ENCODE measurements around the gene LARP4B. TPM values are rescaled to one million over a fixed set of nuclear protein-coding genes. Genes with fewer than 3 reads are reported as not detected.

The LARP4B gene
- total RNA-seq, 4 donors from 2014 or later: 17.4 to 76.8 (median 32.2) TPM

GRCh38 chr10:878895-879294 is 52.6 kb downstream of the LARP4B start:
- TF ChIP-seq, protein P1, sequence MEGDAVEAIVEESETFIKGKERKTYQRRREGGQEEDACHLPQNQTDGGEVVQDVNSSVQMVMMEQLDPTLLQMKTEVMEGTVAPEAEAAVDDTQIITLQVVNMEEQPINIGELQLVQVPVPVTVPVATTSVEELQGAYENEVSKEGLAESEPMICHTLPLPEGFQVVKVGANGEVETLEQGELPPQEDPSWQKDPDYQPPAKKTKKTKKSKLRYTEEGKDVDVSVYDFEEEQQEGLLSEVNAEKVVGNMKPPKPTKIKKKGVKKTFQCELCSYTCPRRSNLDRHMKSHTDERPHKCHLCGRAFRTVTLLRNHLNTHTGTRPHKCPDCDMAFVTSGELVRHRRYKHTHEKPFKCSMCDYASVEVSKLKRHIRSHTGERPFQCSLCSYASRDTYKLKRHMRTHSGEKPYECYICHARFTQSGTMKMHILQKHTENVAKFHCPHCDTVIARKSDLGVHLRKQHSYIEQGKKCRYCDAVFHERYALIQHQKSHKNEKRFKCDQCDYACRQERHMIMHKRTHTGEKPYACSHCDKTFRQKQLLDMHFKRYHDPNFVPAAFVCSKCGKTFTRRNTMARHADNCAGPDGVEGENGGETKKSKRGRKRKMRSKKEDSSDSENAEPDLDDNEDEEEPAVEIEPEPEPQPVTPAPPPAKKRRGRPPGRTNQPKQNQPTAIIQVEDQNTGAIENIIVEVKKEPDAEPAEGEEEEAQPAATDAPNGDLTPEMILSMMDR (IDR thresholded peaks at IDR 0.05): no peak
- no peak for TF ChIP-seq POLR2A (IDR thresholded peaks at IDR 0.05)
- no peaks in the 10 kb centered on the region for H3K4me1 ChIP-seq

GRCh38 chr10:878333-878759 is 53.2 kb downstream of the LARP4B start:
- Histone ChIP-seq H3K4me3 (no peak overlapping the region), H3K4me1 (no peaks in the 10 kb centered on the region), H3K9me3 (no peaks in the 10 kb centered on the region), H3K36me3 (no peaks in the 10 kb centered on the region), H3K27ac (peak overlapping the region; percentile 5 to 62), H3K27me3 (no peaks in the 10 kb centered on the region)
- TF ChIP-seq, protein P1 (IDR thresholded peaks at IDR 0.05): no peak
- no peak for TF ChIP-seq POLR2A (IDR thresholded peaks at IDR 0.05)
- peak; percentile 57 to 59 for DNase-seq
- intact Hi-C loops (cut with DNase I; ENCODE audit: low total_unique reads): no loop called here

More at GRCh38 chr10:878895-879294, 52.6 kb downstream of the LARP4B start:
- no peaks in the 10 kb centered on the region for H3K36me3 ChIP-seq
- no peak overlapping the region for H3K4me3 ChIP-seq
- H3K27me3 ChIP-seq: no peaks in the 10 kb centered on the region
- intact Hi-C loops (cut with DNase I; ENCODE audit: low total_unique reads): no loop called here
- peak overlapping the region in 1 of 2 donors; percentile 5 for H3K27ac ChIP-seq
- DNase-seq: no peak
- H3K9me3 ChIP-seq: no peaks in the 10 kb centered on the region

DNA sequence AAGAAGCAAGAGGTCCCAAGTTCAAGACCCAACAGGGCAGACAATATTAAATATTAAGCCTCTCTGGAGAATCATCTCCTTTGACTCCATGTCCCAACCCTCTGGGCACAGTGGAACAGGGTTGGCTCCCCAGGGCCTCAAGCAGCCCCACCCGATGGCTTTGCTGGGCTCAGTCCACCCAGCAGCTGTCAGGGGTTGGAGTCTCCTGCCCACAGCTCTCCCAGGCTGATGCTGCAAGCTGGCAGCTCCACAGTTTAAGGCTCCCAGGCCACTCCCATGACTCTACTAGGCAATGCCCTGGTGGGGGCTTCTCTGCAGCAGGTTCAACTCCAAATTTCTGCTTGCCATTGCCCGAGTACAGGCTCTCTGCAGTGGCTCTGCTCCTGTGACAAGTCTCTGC is 55.1 kb downstream of the LARP4B start:
- TF ChIP-seq, protein P1 (IDR thresholded peaks at IDR 0.05): no peak
- TF ChIP-seq POLR2A (IDR thresholded peaks at IDR 0.05): no peak
- Histone ChIP-seq H3K27ac (no peak overlapping the region), H3K9me3 (no peaks in the 10 kb centered on the region), H3K4me3 (no peak overlapping the region), H3K36me3 (no peaks in the 10 kb centered on the region), H3K27me3 (no peaks in the 10 kb centered on the region), H3K4me1 (no peaks in the 10 kb centered on the region)
- intact Hi-C loops (cut with DNase I; ENCODE audit: low total_unique reads): no loop called here
- DNase-seq: no peak

DNA sequence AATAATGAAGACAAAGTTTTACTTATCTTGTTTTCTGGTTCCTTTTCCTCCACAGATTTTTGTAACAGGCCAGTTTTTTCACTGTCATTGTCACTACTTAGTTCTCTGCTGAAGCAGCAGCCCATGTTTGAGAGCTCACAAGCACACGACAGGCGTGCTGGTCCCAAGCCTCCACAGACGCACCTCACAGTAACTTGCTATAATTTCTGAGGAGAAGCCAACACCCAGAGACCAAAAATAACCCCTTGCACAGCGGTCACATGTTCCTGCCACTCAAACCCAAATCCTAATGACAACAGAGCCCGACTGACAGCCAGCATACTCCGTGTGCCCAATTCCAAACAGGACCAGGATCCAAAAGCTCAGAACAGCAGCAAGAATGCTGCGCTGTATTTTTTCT is 58.5 kb downstream of the LARP4B start:
- H3K4me1 ChIP-seq: no peaks in the 10 kb centered on the region
- H3K9me3 ChIP-seq: no peaks in the 10 kb centered on the region
- H3K27me3 ChIP-seq: no peaks in the 10 kb centered on the region
- H3K36me3 ChIP-seq: no peaks in the 10 kb centered on the region
- TF ChIP-seq, protein P1 (IDR thresholded peaks at IDR 0.05): no peak
- TF ChIP-seq POLR2A (IDR thresholded peaks at IDR 0.05): no peak
- intact Hi-C loops (cut with DNase I; ENCODE audit: low total_unique reads): no loop called here
- no peak for DNase-seq
- H3K27ac ChIP-seq: no peak overlapping the region
- no peak overlapping the region for H3K4me3 ChIP-seq

DNA sequence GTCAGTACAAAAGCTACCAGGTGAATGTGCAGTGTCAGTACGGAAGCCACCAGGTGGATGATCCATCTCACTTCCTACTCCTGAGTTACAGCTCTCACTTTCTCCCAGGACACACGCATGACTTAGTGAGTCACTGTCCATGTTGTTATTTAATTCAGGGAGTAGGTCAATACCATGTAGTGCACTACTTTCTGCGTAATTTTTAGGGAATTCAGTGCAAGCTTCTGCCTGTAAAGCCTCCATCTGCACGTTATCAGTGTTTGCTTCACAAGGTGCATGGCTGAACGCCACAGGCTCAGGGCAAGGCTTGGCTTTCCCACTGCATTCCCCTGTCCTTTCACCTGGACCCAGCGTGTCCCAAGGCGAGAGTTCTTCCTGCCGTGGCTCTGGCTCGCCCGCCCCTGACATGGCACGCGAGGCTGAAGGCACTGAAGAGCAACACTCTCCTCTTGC is 59.5 kb downstream of the LARP4B start:
- H3K36me3 ChIP-seq: no peaks in the 10 kb centered on the region
- no peaks in the 10 kb centered on the region for H3K4me1 ChIP-seq
- H3K9me3 ChIP-seq: no peaks in the 10 kb centered on the region
- no peak overlapping the region for H3K27ac ChIP-seq
- intact Hi-C loops (cut with DNase I; ENCODE audit: low total_unique reads): no loop called here
- DNase-seq: no peak
- no peaks in the 10 kb centered on the region for H3K27me3 ChIP-seq
- no peak overlapping the region for H3K4me3 ChIP-seq
- TF ChIP-seq POLR2A (IDR thresholded peaks at IDR 0.05): no peak
- TF ChIP-seq, protein P1 (IDR thresholded peaks at IDR 0.05): no peak

Measured in uterus (tissue), 4 donors.